ENCODE data around the gene SKOR1. TPM values are rescaled to one million over a fixed set of nuclear protein-coding genes. Genes with fewer than 3 reads are reported as not detected.

The SKOR1 gene
- total RNA-seq, 2 donors from 2014 or later: 0.31 to 0.95 TPM

- DNase-seq (no peak), ATAC-seq (replicated peaks in 1 of 2) (no peak)
- Mint-ChIP-seq H3K36me3 (ENCODE audit: insufficient read depth in 2 of 2) (peaks cover 2 to 4% of the 10 kb centered on the region in 2 donors), H3K27me3 (ENCODE audit: low read depth) (peaks cover 31% of the 10 kb centered on the region), H3K27ac (no peak overlapping the region), H3K4me1 (ENCODE audit: low read depth) (peaks cover 11% of the 10 kb centered on the region), H3K9me3 (peaks cover 0 to 1% of the 10 kb centered on the region in 2 donors), H3K4me3 (no peak overlapping the region)
Measured at GRCh38 chr15:67865766-67866165, 40.5 kb downstream of the SKOR1 start.

GRCh38 chr15:67869701-67870100 is 44.4 kb downstream of the SKOR1 start:
- H3K27me3 Mint-ChIP-seq (ENCODE audit: low read depth): peaks cover 33% of the 10 kb centered on the region
- peaks cover 3 to 9% of the 10 kb centered on the region in 2 donors for H3K9me3 Mint-ChIP-seq
- H3K27ac Mint-ChIP-seq: no peak overlapping the region
- peak overlapping the region in 1 of 2 donors; percentile 4 for H3K4me3 Mint-ChIP-seq
- ATAC-seq (replicated peaks in 1 of 2) (no peak), DNase-seq (no peak)
- peaks cover 4 to 9% of the 10 kb centered on the region in 2 donors for H3K36me3 Mint-ChIP-seq (ENCODE audit: insufficient read depth in 2 of 2)
- H3K4me1 Mint-ChIP-seq (ENCODE audit: low read depth): peaks cover 3% of the 10 kb centered on the region

GRCh38 chr15:67870868-67871408 is 45.6 kb downstream of the SKOR1 start:
- Mint-ChIP-seq H3K27ac (no peak overlapping the region), H3K9me3 (peaks cover 3 to 9% of the 10 kb centered on the region in 2 donors), H3K27me3 (ENCODE audit: low read depth) (peaks cover 28% of the 10 kb centered on the region), H3K36me3 (ENCODE audit: insufficient read depth in 2 of 2) (peaks cover 4 to 9% of the 10 kb centered on the region in 2 donors), H3K4me3 (no peak overlapping the region), H3K4me1 (ENCODE audit: low read depth) (peaks cover 3% of the 10 kb centered on the region)
- DNase-seq (no peak), ATAC-seq (replicated peaks in 1 of 2) (no peak)

- H3K27ac Mint-ChIP-seq: no peak overlapping the region
- H3K4me3 Mint-ChIP-seq: no peak overlapping the region
- peaks cover 3 to 9% of the 10 kb centered on the region in 2 donors for H3K9me3 Mint-ChIP-seq
- no peak for DNase-seq
- H3K27me3 Mint-ChIP-seq (ENCODE audit: low read depth): peaks cover 23% of the 10 kb centered on the region
- H3K4me1 Mint-ChIP-seq (ENCODE audit: low read depth): peaks cover 3% of the 10 kb centered on the region
- H3K36me3 Mint-ChIP-seq (ENCODE audit: insufficient read depth in 2 of 2): peaks cover 4 to 9% of the 10 kb centered on the region in 2 donors
- no peak for ATAC-seq (replicated peaks in 1 of 2)
Measured at GRCh38 chr15:67873777-67874176, 48.5 kb downstream of the SKOR1 start.

GRCh38 chr15:67878712-67879206 is 53.5 kb downstream of the SKOR1 start:
- H3K4me3 Mint-ChIP-seq: no peak overlapping the region
- H3K36me3 Mint-ChIP-seq (ENCODE audit: insufficient read depth in 2 of 2): peaks cover 0 to 2% of the 10 kb centered on the region in 2 donors
- no peak overlapping the region for H3K27ac Mint-ChIP-seq
- DNase-seq (no peak), ATAC-seq (replicated peaks in 1 of 2) (no peak)
- peaks cover 14% of the 10 kb centered on the region for H3K4me1 Mint-ChIP-seq (ENCODE audit: low read depth)
- peaks cover 0 to 2% of the 10 kb centered on the region in 2 donors for H3K9me3 Mint-ChIP-seq
- H3K27me3 Mint-ChIP-seq (ENCODE audit: low read depth): peaks cover 2% of the 10 kb centered on the region

- no peaks in the 10 kb centered on the region for H3K9me3 Mint-ChIP-seq
- H3K27ac Mint-ChIP-seq: no peak overlapping the region
- ATAC-seq (replicated peaks in 1 of 2): no peak
Measured at GRCh38 chr15:67879440-67880129, 54.3 kb downstream of the SKOR1 start.

GRCh38 chr15:67880651-67881182 is 55.4 kb downstream of the SKOR1 start:
- ATAC-seq (replicated peaks in 1 of 2): no peak
- DNase-seq: no peak
- H3K4me1 Mint-ChIP-seq (ENCODE audit: low read depth): peaks cover 24% of the 10 kb centered on the region
- no peaks in the 10 kb centered on the region for H3K9me3 Mint-ChIP-seq
- peaks cover 8% of the 10 kb centered on the region for H3K27me3 Mint-ChIP-seq (ENCODE audit: low read depth)
- no peak overlapping the region for H3K27ac Mint-ChIP-seq
- H3K36me3 Mint-ChIP-seq (ENCODE audit: insufficient read depth in 2 of 2): peaks cover 0 to 2% of the 10 kb centered on the region in 2 donors
- H3K4me3 Mint-ChIP-seq: no peak overlapping the region

More at GRCh38 chr15:67879440-67880129, 54.3 kb downstream of the SKOR1 start:
- H3K4me3 Mint-ChIP-seq: no peak overlapping the region
- H3K27me3 Mint-ChIP-seq (ENCODE audit: low read depth): no peaks in the 10 kb centered on the region
- DNase-seq: no peak
- peaks cover 14% of the 10 kb centered on the region for H3K4me1 Mint-ChIP-seq (ENCODE audit: low read depth)
- H3K36me3 Mint-ChIP-seq (ENCODE audit: insufficient read depth in 2 of 2): no peaks in the 10 kb centered on the region

GRCh38 chr15:67882487-67883233 is 57.4 kb downstream of the SKOR1 start:
- DNase-seq (no peak), ATAC-seq (replicated peaks in 1 of 2) (peak in 1 of 2 donors; percentile 41)
- Mint-ChIP-seq H3K27ac (no peak overlapping the region), H3K9me3 (no peaks in the 10 kb centered on the region), H3K4me3 (peak overlapping the region in 1 of 2 donors; percentile 38), H3K36me3 (ENCODE audit: insufficient read depth in 2 of 2) (peaks cover 0 to 2% of the 10 kb centered on the region in 2 donors), H3K4me1 (ENCODE audit: low read depth) (peaks cover 24% of the 10 kb centered on the region), H3K27me3 (ENCODE audit: low read depth) (peaks cover 11% of the 10 kb centered on the region)

GRCh38 chr15:67883234-67883773 is 58.0 kb downstream of the SKOR1 start:
- no peak for DNase-seq
- Mint-ChIP-seq H3K27me3 (ENCODE audit: low read depth) (peaks cover 18% of the 10 kb centered on the region), H3K9me3 (no peaks in the 10 kb centered on the region), H3K4me3 (no peak overlapping the region), H3K36me3 (ENCODE audit: insufficient read depth in 2 of 2) (peaks cover 0 to 2% of the 10 kb centered on the region in 2 donors), H3K4me1 (ENCODE audit: low read depth) (peaks cover 24% of the 10 kb centered on the region), H3K27ac (no peak overlapping the region)
- no peak for ATAC-seq (replicated peaks in 1 of 2)

GRCh38 chr15:67884009-67884408 is 58.7 kb downstream of the SKOR1 start:
- Mint-ChIP-seq H3K27ac (no peak overlapping the region), H3K27me3 (ENCODE audit: low read depth) (peaks cover 22% of the 10 kb centered on the region), H3K9me3 (peaks cover 0 to 3% of the 10 kb centered on the region in 2 donors), H3K36me3 (ENCODE audit: insufficient read depth in 2 of 2) (peaks cover 2 to 3% of the 10 kb centered on the region in 2 donors), H3K4me3 (peak overlapping the region; percentile 53 to 79), H3K4me1 (ENCODE audit: low read depth) (peaks cover 24% of the 10 kb centered on the region)
- ATAC-seq (replicated peaks in 1 of 2): no peak
- DNase-seq: no peak
